ENCODE measurements around the gene CMTM6. TPM values are rescaled to one million over a fixed set of nuclear protein-coding genes. Genes with fewer than 3 reads are reported as not detected.

Gene CMTM6, protein sequence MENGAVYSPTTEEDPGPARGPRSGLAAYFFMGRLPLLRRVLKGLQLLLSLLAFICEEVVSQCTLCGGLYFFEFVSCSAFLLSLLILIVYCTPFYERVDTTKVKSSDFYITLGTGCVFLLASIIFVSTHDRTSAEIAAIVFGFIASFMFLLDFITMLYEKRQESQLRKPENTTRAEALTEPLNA
- 100 and 123 TPM in 2 replicates for total RNA-seq

DNA sequence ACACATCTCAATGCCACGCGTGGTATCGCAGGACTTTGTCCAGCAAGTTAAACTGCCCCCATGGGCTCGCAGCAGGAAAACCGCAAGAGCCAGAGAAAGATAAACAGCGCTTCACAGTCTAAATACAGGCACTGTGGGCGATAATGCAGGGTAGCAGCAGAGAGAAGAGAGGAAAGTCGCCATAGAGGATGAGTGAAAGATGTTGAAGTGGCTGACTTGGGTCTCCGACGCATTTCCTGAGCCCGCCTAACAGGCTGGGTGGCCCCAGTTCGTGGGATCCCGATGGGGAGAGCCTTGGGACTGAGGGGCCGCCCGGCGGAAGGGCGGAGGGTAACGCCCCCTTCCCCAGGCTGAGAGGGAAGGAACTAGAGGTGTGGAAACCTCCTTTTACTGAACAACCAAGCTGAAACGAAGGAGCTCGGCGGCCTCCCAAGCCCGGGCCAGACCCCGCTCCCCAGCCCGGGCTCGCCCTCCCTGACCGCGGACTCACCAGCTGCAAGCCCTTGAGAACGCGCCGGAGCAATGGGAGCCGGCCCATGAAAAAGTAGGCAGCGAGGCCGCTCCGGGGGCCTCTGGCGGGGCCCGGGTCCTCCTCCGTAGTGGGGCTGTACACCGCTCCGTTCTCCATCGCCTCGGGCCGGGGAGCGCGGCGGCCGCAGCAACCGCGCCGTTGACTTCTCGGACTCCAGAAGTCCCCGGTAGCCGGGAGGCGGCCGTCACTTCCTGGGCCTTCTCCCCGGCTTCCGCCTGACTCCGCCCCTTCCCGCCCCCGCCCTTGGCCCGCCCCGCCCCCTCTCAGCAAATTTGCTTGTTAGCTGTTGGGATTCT lies at the start of gene CMTM6:
Gene CMTM6, minus strand, starts transcription at position 735 of the 828 bp plus-strand sequence. Its CDS starts 107 bp downstream, at position 628.

Other genes starting within 250 kb of the CMTM6 start
- 5.1 and 7.5 TPM in 2 replicates for gene CMTM7, start 111.0 kb downstream of the CMTM6 start, total RNA-seq
- gene DYNC1LI1, start 68.0 kb upstream of the CMTM6 start, total RNA-seq: 27.0 and 34.2 TPM in 2 replicates
- gene CNOT10, start 182.3 kb upstream of the CMTM6 start, total RNA-seq: 26.3 and 34.1 TPM in 2 replicates

All from nasal cavity respiratory epithelium epithelial cell of viscerocranial mucosa (primary cell).